Esophagus muscularis mucosa (tissue), 3 donors: ENCODE measurements around the gene DOCK6.

Source experiments
- CTCF ChIP-seq, 3 experiments: fragments of 200-600 bp in 2 of 3; fragments of 450-650 bp in 1 of 3; sonication (generic) in 2 of 3; IDR thresholded peaks; one replicate each; pipeline ENCODE4 v1.5.1; 2017 to 2019; ENCODE audit warnings: antibody characterized with exemption in 3 of 3, mild to moderate bottlenecking in 2 of 3, moderate library complexity in 1 of 3
- EP300 ChIP-seq: sonication (generic); formaldehyde crosslinking; IDR thresholded peaks from one replicate; pipeline ENCODE4 v1.6.1; 2017; ENCODE audit warnings: antibody characterized with exemption

GRCh38 chr19:11208561-11209471 lies 53.5 kb downstream of the DOCK6 start:
- TF ChIP-seq CTCF (IDR thresholded peaks at IDR 0.05) (no peak), EP300 (no peak)
